Measurements from ENCODE around the gene SF1. TPM values are rescaled to one million over a fixed set of nuclear protein-coding genes. Genes with fewer than 3 reads are reported as not detected.

Gene SF1
- total RNA-seq, 2 donors from 2014 or later, result 323 to 406 TPM

DNA sequence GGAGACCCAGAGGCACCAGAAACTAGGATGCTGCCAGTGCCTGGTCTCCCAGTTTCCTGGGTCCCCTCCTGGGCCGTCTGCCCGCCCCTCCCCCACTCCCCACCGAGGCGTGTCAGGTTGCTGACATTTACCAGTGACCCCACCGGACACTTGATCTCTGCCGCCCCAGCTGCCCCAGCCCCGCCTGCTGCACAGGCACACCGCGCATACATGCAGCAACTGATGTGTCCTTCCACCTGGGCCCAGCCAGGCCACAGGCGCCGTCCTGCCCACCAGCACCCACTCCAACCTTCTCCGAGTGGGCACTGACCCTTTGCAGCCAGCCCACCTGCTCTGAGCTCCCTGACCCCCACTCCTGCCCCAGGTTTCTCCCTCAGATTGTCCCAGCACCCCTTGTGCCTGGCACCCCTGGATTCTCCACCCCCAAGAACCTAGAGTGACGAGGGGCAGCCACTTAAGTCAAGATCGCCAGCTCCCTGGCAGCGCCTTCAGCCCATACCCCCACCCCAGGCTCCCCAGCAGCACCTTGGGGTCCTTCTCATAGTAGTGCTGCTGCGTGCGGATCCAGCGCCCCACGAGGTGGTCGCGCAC lies 19.1 kb downstream of the SF1 start:
- DNase-seq (ENCODE audit: low spot score in 2 of 2), result no peak
- H3K36me3 Mint-ChIP-seq, result peaks cover 7 to 13% of the 10 kb centered on the region in 2 donors
- peak overlapping the region; percentile 84 to 85 for H3K27ac Mint-ChIP-seq
- no peaks in the 10 kb centered on the region for H3K9me3 Mint-ChIP-seq
- ATAC-seq, result peak in 1 of 2 donors; percentile 8

DNA sequence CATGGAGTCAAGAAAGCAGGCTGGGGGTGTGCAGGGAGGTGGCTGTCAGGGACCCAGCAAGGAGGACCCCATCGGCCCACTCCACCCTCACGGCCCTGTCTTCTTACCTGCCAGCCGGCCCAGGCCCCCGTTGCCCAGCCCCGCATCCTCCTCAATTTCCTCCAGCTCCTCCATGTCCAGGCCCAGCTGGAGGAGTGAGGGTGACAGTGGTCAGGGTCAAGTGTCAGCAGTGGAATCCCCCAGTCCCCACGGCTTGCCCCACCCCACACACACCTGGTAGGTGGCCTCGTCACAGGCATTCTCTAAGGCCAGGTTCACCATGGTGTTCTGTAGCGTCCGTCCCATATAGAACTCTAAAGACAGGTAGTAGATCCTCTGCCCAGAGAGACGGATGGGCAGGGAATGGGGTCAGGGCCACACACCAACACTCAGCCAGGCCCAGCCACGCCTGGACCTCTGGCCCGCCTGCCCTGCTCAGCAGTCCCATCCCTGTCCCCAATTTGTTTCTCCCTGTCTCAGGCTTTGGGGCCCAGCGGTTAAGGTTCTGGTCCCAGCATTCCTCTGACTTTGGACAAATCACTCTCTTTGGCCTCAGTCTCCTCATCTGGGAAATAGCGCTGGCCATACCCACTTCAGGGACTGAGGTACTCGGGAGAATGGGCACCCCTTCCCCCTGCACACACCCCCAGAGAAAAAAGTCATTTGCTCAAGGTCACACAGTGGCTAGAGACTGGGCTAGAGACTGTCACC lies 19.8 kb downstream of the SF1 start:
- ATAC-seq (no peak), DNase-seq (ENCODE audit: low spot score in 2 of 2) (no peak)
- Mint-ChIP-seq H3K9me3 (no peaks in the 10 kb centered on the region), H3K27ac (peak overlapping the region; percentile 29 to 84), H3K36me3 (peaks cover 5 to 7% of the 10 kb centered on the region in 2 donors)

DNA sequence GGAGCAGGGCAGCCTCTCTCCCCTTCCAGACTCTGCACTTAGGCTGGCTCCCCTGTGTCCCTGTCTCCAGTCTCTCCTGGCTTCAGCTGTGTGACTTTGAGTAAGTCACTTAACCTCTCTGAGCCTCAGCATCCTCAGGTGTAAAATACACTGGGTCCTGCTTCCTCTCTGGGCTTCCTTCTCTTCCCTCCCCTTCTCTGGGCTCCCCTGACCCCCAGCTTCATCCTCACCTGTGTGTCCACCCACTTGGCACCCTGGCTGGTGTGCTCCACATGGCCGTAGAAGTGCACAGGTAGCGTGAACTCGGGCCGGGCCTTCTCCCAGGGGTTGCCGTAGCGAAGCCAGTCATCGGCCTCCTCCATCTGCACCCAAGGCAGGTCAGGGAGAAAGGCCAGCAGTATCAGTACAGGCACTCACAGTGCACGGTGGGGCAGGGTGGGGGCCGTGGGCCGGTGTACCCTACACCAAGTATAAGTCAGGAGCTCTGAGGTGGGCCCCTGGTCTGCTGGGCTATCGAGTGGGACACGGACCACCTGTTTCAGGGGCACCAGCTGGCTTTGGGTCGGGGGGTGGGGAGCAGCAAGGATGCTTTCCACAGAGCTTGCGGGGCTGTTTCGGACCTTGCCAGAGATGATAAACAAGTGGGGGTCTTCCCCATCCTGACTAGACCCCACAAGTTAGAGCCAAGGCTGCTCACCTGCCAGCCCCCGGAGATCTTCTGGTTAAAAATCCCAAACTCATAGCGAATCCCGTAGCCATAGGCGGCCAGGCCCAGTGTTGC lies 20.6 kb downstream of the SF1 start:
- DNase-seq (ENCODE audit: low spot score in 2 of 2) (no peak), ATAC-seq (peak in 1 of 2 donors; percentile 12)
- Mint-ChIP-seq H3K27ac (peak overlapping the region; percentile 55 to 92), H3K9me3 (no peaks in the 10 kb centered on the region), H3K36me3 (peaks cover 1 to 3% of the 10 kb centered on the region in 2 donors)

DNA sequence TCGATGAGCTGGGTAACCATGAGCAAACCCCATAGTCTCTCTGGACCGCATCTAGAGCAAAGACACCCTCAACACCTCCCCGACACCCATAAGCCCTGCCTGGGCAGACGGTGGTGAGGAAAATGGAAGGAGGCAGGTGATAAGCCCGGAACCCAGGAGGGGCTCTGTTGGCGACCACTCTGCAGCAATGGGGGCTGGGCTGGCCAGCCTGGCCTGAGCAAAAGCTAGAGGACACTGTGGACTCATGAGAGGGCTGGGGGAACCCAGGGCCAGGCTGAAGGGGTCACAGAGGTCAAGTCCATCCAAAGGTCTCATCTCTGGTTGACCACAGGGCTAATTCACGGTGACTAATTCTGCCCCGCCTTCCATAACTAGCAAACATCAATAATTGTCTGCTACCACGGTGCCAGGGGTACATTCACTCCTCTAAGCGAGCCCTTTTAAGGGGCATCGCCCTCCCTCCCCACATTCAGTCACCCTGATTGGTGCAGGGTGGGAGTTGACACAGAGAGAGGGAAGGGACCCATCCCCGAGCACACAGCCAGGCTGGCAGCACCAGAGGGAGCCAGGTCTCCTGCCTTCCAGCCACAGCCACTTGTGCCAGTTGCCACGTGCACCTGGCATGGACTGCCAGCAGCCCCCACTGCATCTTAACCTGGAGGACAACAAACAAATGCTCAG lies 22.5 kb downstream of the SF1 start:
- ATAC-seq, result no peak
- DNase-seq (ENCODE audit: low spot score in 2 of 2), result no peak
- Mint-ChIP-seq H3K9me3 (no peaks in the 10 kb centered on the region), H3K36me3 (no peaks in the 10 kb centered on the region), H3K27ac (no peak overlapping the region)

DNA sequence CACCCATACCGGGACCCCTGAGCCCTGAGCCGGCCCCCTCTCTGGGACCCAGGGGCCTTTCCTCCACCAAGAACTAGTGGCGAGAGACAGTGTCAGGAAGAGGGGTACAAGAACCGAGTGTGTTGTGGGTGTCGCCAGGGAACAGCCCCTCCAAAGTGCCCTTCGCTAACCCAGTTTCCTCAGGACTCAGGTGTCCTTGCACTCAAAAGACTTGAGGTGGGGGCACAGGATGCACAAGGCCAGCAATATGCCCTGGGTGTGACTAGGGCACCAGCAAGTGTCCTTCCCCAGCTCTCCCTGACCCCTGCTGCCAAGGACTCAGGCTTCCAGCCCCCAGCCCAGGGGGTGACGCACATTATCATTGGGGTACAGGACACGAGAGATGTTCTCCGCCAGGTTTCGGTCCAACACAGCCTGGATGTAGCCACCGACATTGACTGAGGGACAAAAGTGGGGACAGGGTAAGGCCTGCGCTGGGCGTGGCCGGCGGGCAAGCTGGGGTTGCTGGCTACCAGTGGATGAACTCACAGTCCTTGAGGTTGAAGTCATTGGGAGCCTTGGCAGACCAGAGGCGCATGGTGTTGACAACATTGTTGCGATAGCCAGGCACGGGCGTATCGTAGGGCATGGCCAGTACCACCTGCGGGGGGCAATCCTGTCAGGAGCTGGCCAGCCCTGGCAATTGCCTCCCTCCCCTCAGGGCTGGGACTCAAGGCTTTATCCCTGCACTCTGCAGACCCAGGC lies 23.3 kb downstream of the SF1 start:
- H3K36me3 Mint-ChIP-seq, result no peaks in the 10 kb centered on the region
- DNase-seq (ENCODE audit: low spot score in 2 of 2) (peak in 1 of 2 donors; percentile 49), ATAC-seq (peak in 1 of 2 donors; percentile 1)
- no peaks in the 10 kb centered on the region for H3K9me3 Mint-ChIP-seq
- H3K27ac Mint-ChIP-seq, result no peak overlapping the region

DNA sequence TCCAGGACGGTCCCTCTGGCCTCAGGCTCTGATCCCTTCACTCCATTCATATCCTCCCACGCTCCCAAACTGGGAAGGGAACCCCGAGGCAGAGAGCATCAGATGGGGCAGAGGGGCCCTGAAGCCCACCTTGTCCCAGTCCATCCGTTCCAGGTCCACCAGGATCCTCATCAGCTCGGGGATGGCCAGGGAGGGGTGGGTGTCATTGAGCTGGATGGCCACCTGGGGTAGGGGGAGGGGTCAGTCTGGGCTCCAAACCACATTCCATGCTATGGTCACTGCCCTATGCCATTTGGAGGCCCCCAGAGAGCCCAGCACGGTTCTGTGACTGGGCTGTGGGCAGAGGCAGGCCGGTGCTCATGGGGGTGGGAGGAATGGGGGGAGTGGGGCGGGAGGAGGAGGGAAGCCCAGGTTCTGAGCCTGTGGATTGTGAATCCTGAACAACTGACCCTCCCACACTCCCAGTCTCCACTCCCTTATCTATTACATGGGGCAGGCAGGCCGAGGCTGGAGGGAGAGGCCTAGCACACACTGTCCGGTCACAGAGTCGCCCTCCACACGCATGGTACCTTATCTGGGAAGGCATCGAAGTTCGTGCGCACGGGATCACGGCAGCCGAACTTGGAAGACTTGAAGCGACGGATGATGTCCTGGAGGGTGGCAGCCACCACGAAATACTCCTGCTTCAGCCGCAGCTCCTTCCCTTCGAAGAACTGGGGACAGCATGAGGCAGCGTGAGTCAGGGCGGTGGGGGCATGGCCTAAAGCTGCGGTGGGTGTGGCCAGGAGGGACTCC lies 24.0 kb downstream of the SF1 start:
- ATAC-seq (no peak), DNase-seq (ENCODE audit: low spot score in 2 of 2) (no peak)
- no peaks in the 10 kb centered on the region for H3K9me3 Mint-ChIP-seq
- H3K36me3 Mint-ChIP-seq, result no peaks in the 10 kb centered on the region
- peak overlapping the region in 1 of 2 donors; percentile 22 for H3K27ac Mint-ChIP-seq

DNA sequence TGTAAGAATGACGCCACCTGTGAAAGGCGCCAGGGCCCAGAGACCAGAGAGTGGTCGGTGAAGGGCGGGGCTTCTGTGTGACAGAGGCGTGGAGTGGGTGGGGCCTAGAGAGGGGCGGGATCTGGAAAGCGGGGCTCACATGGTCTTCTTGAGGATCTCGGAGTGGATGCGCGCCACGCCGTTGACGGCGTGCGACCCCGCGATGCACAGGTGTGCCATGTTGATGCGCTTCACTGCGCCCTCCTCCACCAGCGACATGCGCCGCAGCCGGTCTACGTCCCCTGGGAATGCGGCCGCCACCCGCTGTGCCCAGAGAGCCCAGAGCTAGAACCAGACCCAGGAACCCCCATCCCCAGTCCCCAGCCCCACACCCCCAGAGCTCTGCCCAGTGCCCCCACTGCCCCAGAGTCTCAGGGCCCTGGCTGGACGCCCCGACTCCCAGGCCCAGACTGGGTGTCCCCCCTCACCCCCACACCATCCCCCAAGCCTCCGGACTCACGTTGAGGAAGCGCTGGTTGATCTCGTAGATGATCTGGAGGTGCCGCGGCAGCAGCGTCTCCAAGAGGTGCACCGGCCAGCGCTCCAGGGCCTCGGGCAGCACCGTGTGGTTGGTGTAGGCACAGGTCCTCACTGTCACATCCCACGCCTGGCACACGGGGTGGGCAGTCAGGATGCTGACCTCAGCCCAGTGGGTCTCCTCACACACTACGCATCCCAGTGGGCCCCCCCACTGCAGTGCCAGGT lies 24.8 kb downstream of the SF1 start:
- DNase-seq (ENCODE audit: low spot score in 2 of 2) (no peak), ATAC-seq (no peak)
- H3K27ac Mint-ChIP-seq, result no peak overlapping the region
- H3K9me3 Mint-ChIP-seq, result no peaks in the 10 kb centered on the region
- no peaks in the 10 kb centered on the region for H3K36me3 Mint-ChIP-seq

DNA sequence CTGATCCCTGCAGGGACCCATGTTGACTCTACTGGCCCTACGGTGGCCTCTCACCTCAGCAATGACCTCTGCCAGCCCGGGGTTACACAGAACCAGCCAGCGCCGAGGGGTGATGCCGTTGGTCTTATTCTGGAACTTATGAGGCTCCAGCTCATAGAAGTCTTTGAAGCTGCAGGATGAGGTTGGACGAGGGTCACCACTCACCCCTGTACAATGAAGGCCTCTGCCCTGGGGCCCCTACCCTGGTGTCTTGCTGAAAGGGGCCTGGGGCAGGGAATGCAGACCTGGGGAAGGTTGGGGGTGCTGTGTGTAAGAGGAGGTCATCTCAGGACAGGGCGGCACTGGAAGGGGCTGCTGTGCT lies 25.3 kb downstream of the SF1 start:
- ATAC-seq, result no peak
- DNase-seq (ENCODE audit: low spot score in 2 of 2), result no peak
- no peak overlapping the region for H3K27ac Mint-ChIP-seq
- H3K36me3 Mint-ChIP-seq, result no peaks in the 10 kb centered on the region
- no peaks in the 10 kb centered on the region for H3K9me3 Mint-ChIP-seq

DNA sequence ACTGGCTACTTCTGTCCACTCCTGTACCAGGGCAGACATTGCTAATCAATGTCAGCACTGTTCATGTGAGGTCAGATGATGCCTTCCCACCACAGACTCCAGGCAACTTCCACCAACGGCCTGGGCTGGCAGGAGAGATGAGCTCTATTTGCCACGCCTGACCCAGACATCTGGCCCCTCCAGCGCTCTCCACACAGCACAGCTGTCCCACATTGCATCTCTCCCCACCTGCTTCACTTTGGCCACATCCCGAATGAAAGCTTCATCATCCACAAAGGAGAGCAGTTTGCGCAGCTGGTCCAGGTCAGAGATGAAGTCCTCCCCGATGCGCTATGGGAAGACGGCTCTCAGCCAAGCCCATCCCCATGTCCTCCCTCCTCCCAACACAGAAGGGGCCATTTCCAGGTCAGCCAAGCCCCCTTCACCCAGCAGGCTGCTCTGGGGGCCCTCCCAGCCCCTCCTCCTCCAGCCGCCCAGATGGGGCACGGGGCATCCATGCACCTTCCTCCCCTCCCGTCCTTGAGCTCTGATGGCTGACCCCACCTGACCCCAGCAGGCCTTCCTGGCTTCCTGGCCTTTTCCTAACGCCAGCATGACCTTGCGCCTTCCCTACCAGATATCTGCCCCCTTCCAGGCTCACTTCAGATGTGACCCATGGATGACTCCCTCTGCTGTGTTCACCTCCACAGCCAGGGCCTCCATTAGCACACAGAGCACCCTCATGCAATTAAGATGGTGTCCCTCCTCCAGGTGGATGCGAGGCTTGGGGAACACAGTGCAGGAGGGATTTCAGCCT lies 26.0 kb downstream of the SF1 start:
- DNase-seq (ENCODE audit: low spot score in 2 of 2), result no peak
- Mint-ChIP-seq H3K9me3 (no peaks in the 10 kb centered on the region), H3K36me3 (no peaks in the 10 kb centered on the region), H3K27ac (peak overlapping the region in 1 of 2 donors; percentile 22)
- ATAC-seq, result no peak

DNA sequence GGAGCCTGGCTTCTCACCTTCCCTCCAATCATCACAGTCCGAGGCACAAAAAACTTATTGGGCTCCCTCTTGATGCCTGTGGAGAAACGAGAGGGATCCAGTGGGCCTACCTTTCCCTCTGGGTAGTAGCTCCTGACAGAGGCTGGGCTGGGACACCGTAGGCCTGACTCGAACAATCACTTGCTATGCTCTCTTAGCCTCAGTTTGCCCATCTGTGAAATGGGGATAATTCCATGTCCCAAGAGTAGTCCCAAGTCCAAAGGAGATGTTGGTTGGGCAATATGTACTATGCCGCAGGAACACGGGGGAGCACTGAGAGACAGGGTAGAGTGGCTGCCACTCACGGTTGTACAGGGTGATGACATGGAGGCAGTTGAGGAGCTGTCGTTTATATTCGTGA lies 26.8 kb downstream of the SF1 start:
- no peaks in the 10 kb centered on the region for H3K36me3 Mint-ChIP-seq
- no peak for ATAC-seq
- no peaks in the 10 kb centered on the region for H3K9me3 Mint-ChIP-seq
- no peak for DNase-seq (ENCODE audit: low spot score in 2 of 2)
- no peak overlapping the region for H3K27ac Mint-ChIP-seq

DNA sequence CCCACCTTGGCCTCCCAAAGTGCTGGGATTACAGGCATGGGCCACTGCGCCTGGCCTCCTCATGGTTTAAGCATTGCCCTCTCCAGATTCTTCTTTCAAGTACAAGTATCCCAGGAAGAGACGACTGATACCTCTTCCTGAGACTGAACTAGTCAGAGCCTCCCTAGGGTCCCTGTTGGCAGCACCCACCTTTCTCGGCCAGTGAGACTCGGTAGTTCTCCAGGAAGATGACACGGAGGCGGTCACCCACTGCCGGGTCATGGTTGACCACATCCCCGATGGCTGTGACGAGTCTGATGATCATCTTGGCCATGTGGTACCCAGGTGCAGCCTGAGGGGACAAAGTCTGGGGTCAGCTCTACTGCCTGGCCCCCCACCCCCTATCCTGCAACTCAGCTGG lies 27.2 kb downstream of the SF1 start:
- no peak overlapping the region for H3K27ac Mint-ChIP-seq
- ATAC-seq, result no peak

DNA sequence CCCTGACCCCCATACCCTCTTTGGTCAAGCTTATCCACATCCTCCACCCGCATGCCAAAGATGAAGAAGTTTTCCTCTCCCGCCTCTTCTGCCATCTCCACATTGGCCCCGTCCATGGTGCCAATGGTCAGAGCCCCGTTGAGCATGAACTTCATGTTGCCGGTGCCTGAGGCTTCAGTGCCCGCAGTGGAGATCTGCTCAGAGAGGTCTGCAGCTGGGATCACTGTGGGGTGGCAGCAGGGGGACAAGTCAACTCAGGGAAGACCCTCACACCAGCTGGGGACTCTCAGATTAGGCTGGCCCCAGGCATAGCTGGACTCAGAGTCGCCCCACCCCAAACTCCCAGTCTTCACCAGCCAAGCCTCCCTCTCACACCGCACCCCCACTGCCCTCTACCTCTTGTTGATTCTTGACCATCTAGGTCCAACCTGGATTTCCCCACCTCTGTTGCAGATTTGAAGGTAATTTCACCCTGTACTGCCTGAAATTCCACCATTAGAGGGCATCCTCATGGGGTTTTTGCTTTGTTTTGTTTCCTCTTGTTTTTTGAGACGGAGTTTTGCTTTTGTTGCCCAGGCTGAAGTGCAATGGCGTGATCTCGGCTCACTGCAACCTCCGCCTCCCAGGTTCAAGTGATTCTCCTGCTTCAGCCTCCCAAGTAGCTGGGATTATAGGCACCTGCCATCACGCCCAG lies 27.8 kb downstream of the SF1 start:
- H3K36me3 Mint-ChIP-seq, result no peaks in the 10 kb centered on the region
- peak overlapping the region in 1 of 2 donors; percentile 30 for H3K27ac Mint-ChIP-seq
- H3K9me3 Mint-ChIP-seq, result no peaks in the 10 kb centered on the region
- ATAC-seq, result no peak
- DNase-seq (ENCODE audit: low spot score in 2 of 2), result no peak

More for the DNA sequence above, 27.2 kb downstream of the SF1 start:
- DNase-seq (ENCODE audit: low spot score in 2 of 2), result no peak
- no peaks in the 10 kb centered on the region for H3K9me3 Mint-ChIP-seq
- H3K36me3 Mint-ChIP-seq, result no peaks in the 10 kb centered on the region

DNA sequence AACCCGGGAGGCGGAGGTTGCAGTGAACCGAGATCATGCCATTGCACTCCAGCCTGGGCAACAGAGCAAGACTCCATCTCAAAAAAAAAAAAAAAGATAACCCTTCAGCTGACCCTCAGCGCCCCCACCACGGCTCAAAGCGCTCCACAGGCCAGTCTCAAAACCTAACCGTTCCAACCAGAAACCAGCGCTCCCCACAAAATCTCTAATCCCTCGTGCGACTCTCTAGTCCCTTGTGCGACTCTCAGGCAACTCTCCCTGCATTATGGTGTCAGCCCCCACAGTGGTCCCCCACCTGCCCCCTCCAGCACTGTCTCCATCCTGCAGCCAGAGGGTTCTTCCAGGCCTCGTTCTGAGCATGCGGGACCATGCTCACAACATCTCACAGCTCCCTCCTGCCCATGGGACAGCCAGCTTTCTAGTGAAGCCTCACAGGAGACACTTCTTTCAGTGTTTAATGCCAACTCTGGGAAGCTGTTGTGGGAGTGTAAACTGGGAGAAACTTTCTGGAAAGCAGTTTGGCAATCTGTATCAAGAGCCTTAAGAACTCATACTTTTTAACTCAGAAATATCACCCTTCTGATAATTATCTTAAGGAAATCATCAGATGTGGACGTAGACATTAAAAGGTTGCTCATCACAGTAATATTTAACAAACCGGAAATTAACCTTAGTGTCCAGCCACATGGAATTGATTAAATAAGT lies 30.2 kb downstream of the SF1 start:
- ATAC-seq, result no peak
- no peak for DNase-seq (ENCODE audit: low spot score in 2 of 2)
- Mint-ChIP-seq H3K27ac (no peak overlapping the region), H3K9me3 (no peaks in the 10 kb centered on the region), H3K36me3 (no peaks in the 10 kb centered on the region)

Measured in activated naive CD4-positive, alpha-beta T cell treated with anti-CD3 and anti-CD28 coated beads, Interleukin-2, amount 50 U/mL, for 72 hours (primary cell).